Liver (tissue), 9 donors: Measurements from ENCODE around the gene GCNT1. TPM values are rescaled to one million over a fixed set of nuclear protein-coding genes. Genes with fewer than 3 reads are reported as not detected.

Experiments used
- DNase-seq: peaks from one replicate; pipeline ENCODE4 v3.0.0-alpha.2; 2017; ENCODE audit warnings: low spot score
- H3K27ac ChIP-seq, 2 donors: one replicate each; pipeline ENCODE4 v1.7.0; 2013; ENCODE audit warnings: inconsistent platforms in 2 of 2, low read length in 2 of 2, control low read depth in 1 of 2, low read depth in 1 of 2, mild to moderate bottlenecking in 1 of 2
- H3K27me3 ChIP-seq, 4 donors: one replicate each; pipeline versions ENCODE4 v1.6.1 to v1.7.0; 2013; ENCODE audit warnings: low read length in 3 of 4, inconsistent platforms in 1 of 4, mild to moderate bottlenecking in 1 of 4, moderate library complexity in 1 of 4; ENCODE audit not compliant: control insufficient read depth in 4 of 4, insufficient read depth in 4 of 4
- H3K36me3 ChIP-seq, 4 donors: one replicate each; pipeline versions ENCODE4 v1.6.1 to v1.7.0; 2013; ENCODE audit warnings: low read length in 3 of 4, mild to moderate bottlenecking in 3 of 4, low read depth in 1 of 4, moderate library complexity in 1 of 4; ENCODE audit not compliant: control insufficient read depth in 4 of 4, insufficient read depth in 3 of 4
- H3K4me1 ChIP-seq, 4 donors: one replicate each; pipeline versions ENCODE4 v1.6.1 to v1.7.0; 2013; ENCODE audit warnings: low read length in 3 of 4, mild to moderate bottlenecking in 3 of 4, moderate library complexity in 1 of 4; ENCODE audit not compliant: control insufficient read depth in 4 of 4, insufficient read depth in 4 of 4
- H3K4me3 ChIP-seq, 3 donors: one replicate each; pipeline versions ENCODE4 v1.6.1 to v1.7.0; 2013; ENCODE audit warnings: low read length in 3 of 3, control low read depth in 1 of 3, low read depth in 1 of 3, mild to moderate bottlenecking in 1 of 3
- H3K9ac ChIP-seq, 2 donors: one replicate each; pipeline ENCODE4 v1.7.0; 2013; ENCODE audit warnings: low read length in 2 of 2, mild to moderate bottlenecking in 2 of 2, moderate library complexity in 2 of 2, control low read depth in 1 of 2, low read depth in 1 of 2
- H3K9me3 ChIP-seq, 4 donors: one replicate each; pipeline versions ENCODE4 v1.6.1 to v1.7.0; 2013; ENCODE audit warnings: low read length in 3 of 4; ENCODE audit not compliant: control insufficient read depth in 4 of 4
- FOXA1 ChIP-seq: IDR thresholded peaks from 2 replicates; pipeline ENCODE4 v1.6.1; 2016; ENCODE audit warnings: antibody characterized with exemption
- FOXA2 ChIP-seq: IDR thresholded peaks from 2 replicates; pipeline ENCODE4 v1.6.1; 2016; ENCODE audit warnings: antibody characterized with exemption
- GABPA ChIP-seq, 2 donors: IDR thresholded peaks in 1 of 2; conservative IDR thresholded peaks in 1 of 2; 2 replicates each; pipeline ENCODE4 v1.6.1; 2016; ENCODE audit warnings: antibody characterized with exemption in 2 of 2, mild to moderate bottlenecking in 1 of 2, moderate library complexity in 1 of 2
- HNF4A ChIP-seq, 2 donors: conservative IDR thresholded peaks; 2 replicates each; pipeline ENCODE4 v1.6.1; 2016; ENCODE audit warnings: antibody characterized with exemption in 2 of 2, mild to moderate bottlenecking in 2 of 2
- HNF4G ChIP-seq: IDR thresholded peaks from 2 replicates; pipeline ENCODE4 v1.6.1; 2016; ENCODE audit warnings: antibody characterized with exemption
- JUND ChIP-seq, 2 donors: IDR thresholded peaks; 2 replicates each; pipeline ENCODE4 v1.6.1; 2016; ENCODE audit warnings: antibody characterized with exemption in 2 of 2
- MAX ChIP-seq: IDR thresholded peaks from 2 replicates; pipeline ENCODE4 v1.6.1; 2016; ENCODE audit warnings: antibody characterized with exemption
- NR2F2 ChIP-seq: IDR thresholded peaks from 2 replicates; pipeline ENCODE4 v1.6.1; 2016; ENCODE audit warnings: antibody characterized with exemption
- RAD21 ChIP-seq, 2 donors: IDR thresholded peaks; 2 replicates each; pipeline ENCODE4 v1.6.1; 2016; ENCODE audit warnings: antibody characterized with exemption in 2 of 2, mild to moderate bottlenecking in 2 of 2
- REST ChIP-seq: IDR thresholded peaks from 2 replicates; pipeline ENCODE4 v1.6.1; 2016; ENCODE audit warnings: antibody characterized with exemption, mild to moderate bottlenecking
- RXRA ChIP-seq, 2 donors: IDR thresholded peaks; 2 replicates each; pipeline ENCODE4 v1.6.1; 2017 to 2018; ENCODE audit warnings: antibody characterized with exemption in 2 of 2, mild to moderate bottlenecking in 1 of 2
- SP1 ChIP-seq: IDR thresholded peaks from 2 replicates; pipeline ENCODE4 v1.6.1; 2018; ENCODE audit warnings: antibody characterized with exemption, mild to moderate bottlenecking
- TAF1 ChIP-seq: conservative IDR thresholded peaks from 2 replicates; pipeline ENCODE4 v1.6.1; 2016; ENCODE audit warnings: antibody characterized with exemption, mild to moderate bottlenecking
- YY1 ChIP-seq: IDR thresholded peaks from 2 replicates; pipeline ENCODE4 v1.6.1; 2016; ENCODE audit warnings: antibody characterized with exemption, mild to moderate bottlenecking
- WGBS: extraction: QIAGEN DNeasy Blood & Tissue Kit; methylation state at CpG from one replicate; pipeline ENCODE4 v1.1.7; 2013; 5-methylcytosine and 5-hydroxymethylcytosine counted together
- polyA plus RNA-seq, 2 donors: library from polyadenylated mRNA; stranded (reverse) in 1 of 2; unstranded in 1 of 2; fragments of 200-250 nt in 1 of 2; fragments of >200 nt in 1 of 2; fragmentation: Nextera tagmentation in 1 of 2; extraction: Ambion mirVana in 1 of 2; gene quantifications; one replicate each; pipeline versions ENCODE4 v1.2.1 to v1.2.3, GENCODE V29; 2013 to 2015
- total RNA-seq, 2 donors: library from RNA; depleted of rRNA; stranded (reverse); fragments of >200 nt; gene quantifications; one replicate each; pipeline ENCODE4 v1.2.3, GENCODE V29; 2014
- TF ChIP-seq, protein P1 (sequence below): IDR thresholded peaks from 2 replicates; pipeline ENCODE4 v1.6.1; 2016; ENCODE audit warnings: antibody characterized with exemption
- TF ChIP-seq, protein P2 (sequence below): IDR thresholded peaks from 2 replicates; pipeline ENCODE4 v1.6.1; 2016; ENCODE audit warnings: antibody characterized with exemption
- TF ChIP-seq, protein P3 (sequence below): fragments of 150-350 bp; IDR thresholded peaks from 2 replicates; pipeline ENCODE4 v1.5.1; 2017; ENCODE audit warnings: improper control_type of control experiment, low read depth, low read length; ENCODE audit not compliant: missing input control
- donor health status: healthy.
- donor health status: healthy.
- donor health status: healthy.
- donor health status: healthy.
- donor health status: healthy.

GCNT1 gene
- total and polyA plus RNA-seq, 4 donors: 0.82 to 4.3 (median 2.6) TPM

GRCh38 chr9:76552751-76553455 lies 93.9 kb downstream of the GCNT1 start:
- no peak for TF ChIP-seq HNF4A (conservative IDR thresholded peaks at IDR 0.05)
- no peak for TF ChIP-seq TAF1
- TF ChIP-seq MAX: no peak
- TF ChIP-seq FOXA1: no peak
- no peak for TF ChIP-seq JUND (IDR thresholded peaks at IDR 0.05)
- TF ChIP-seq, protein P1, sequence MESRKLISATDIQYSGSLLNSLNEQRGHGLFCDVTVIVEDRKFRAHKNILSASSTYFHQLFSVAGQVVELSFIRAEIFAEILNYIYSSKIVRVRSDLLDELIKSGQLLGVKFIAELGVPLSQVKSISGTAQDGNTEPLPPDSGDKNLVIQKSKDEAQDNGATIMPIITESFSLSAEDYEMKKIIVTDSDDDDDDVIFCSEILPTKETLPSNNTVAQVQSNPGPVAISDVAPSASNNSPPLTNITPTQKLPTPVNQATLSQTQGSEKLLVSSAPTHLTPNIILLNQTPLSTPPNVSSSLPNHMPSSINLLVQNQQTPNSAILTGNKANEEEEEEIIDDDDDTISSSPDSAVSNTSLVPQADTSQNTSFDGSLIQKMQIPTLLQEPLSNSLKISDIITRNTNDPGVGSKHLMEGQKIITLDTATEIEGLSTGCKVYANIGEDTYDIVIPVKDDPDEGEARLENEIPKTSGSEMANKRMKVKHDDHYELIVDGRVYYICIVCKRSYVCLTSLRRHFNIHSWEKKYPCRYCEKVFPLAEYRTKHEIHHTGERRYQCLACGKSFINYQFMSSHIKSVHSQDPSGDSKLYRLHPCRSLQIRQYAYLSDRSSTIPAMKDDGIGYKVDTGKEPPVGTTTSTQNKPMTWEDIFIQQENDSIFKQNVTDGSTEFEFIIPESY: no peak
- TF ChIP-seq RXRA (IDR thresholded peaks at IDR 0.05): no peak
- H3K27ac ChIP-seq: no peak overlapping the region
- H3K36me3 ChIP-seq: no peaks in the 10 kb centered on the region

DNA sequence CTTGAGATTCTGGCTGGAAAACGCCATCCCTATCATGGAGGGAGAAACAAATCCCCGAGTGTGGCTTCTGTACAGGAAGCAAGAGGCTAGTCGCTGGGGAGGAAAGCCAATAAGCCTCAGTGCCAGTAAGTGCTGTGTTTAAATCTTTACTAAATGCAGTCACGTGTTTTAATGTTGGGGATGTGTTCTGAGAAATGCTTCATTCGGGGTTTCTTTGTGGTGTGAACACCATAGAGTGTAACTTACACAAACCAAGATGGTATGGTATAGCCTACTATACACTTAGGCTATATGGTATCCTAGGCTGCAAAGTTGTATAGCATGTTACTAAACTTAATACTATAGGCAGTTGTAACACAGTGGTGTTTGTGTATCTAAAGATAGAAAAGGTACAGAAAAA lies 94.7 kb downstream of the GCNT1 start:
- WGBS: 78% methylated on average over 5 of the region's 5 CpGs
- Histone ChIP-seq H3K4me3 (no peak overlapping the region), H3K9ac (no peak overlapping the region)

More at GRCh38 chr9:76552751-76553455, 93.9 kb downstream of the GCNT1 start:
- WGBS: 84% methylated on average over 11 of the region's 11 CpGs
- no peak overlapping the region for H3K9ac ChIP-seq
- no peaks in the 10 kb centered on the region for H3K27me3 ChIP-seq
- no peaks in the 10 kb centered on the region for H3K4me1 ChIP-seq
- H3K9me3 ChIP-seq: no peaks in the 10 kb centered on the region
- no peak for DNase-seq
- H3K4me3 ChIP-seq: no peak overlapping the region

More for the DNA sequence above, 94.7 kb downstream of the GCNT1 start:
- Histone ChIP-seq H3K9me3 (no peaks in the 10 kb centered on the region), H3K27me3 (no peaks in the 10 kb centered on the region), H3K36me3 (no peaks in the 10 kb centered on the region), H3K27ac (no peak overlapping the region), H3K4me1 (no peaks in the 10 kb centered on the region)
- TF ChIP-seq, protein P2, sequence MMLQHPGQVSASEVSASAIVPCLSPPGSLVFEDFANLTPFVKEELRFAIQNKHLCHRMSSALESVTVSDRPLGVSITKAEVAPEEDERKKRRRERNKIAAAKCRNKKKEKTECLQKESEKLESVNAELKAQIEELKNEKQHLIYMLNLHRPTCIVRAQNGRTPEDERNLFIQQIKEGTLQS: no peak
- TF ChIP-seq HNF4A (conservative IDR thresholded peaks at IDR 0.05): no peak
- no peak for TF ChIP-seq RAD21 (IDR thresholded peaks at IDR 0.05)
- TF ChIP-seq, protein P3, sequence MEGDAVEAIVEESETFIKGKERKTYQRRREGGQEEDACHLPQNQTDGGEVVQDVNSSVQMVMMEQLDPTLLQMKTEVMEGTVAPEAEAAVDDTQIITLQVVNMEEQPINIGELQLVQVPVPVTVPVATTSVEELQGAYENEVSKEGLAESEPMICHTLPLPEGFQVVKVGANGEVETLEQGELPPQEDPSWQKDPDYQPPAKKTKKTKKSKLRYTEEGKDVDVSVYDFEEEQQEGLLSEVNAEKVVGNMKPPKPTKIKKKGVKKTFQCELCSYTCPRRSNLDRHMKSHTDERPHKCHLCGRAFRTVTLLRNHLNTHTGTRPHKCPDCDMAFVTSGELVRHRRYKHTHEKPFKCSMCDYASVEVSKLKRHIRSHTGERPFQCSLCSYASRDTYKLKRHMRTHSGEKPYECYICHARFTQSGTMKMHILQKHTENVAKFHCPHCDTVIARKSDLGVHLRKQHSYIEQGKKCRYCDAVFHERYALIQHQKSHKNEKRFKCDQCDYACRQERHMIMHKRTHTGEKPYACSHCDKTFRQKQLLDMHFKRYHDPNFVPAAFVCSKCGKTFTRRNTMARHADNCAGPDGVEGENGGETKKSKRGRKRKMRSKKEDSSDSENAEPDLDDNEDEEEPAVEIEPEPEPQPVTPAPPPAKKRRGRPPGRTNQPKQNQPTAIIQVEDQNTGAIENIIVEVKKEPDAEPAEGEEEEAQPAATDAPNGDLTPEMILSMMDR: no peak
- no peak for TF ChIP-seq YY1
- no peak for TF ChIP-seq HNF4G
- no peak for TF ChIP-seq FOXA2
- no peak for TF ChIP-seq TAF1
- no peak for TF ChIP-seq JUND (IDR thresholded peaks at IDR 0.05)
- no peak for TF ChIP-seq NR2F2
- no peak for TF ChIP-seq MAX
- TF ChIP-seq RXRA (IDR thresholded peaks at IDR 0.05): no peak
- TF ChIP-seq FOXA1: no peak
- TF ChIP-seq GABPA (IDR thresholded peaks at IDR 0.05 in 1 of 2, conservative IDR thresholded peaks at IDR 0.05 in 1 of 2): no peak
- TF ChIP-seq SP1: no peak
- TF ChIP-seq REST: no peak
- TF ChIP-seq, protein P1: no peak
- no peak for DNase-seq
